Testis (tissue), 3 donors: ENCODE data around the gene PARS2. TPM values are rescaled to one million over a fixed set of nuclear protein-coding genes. Genes with fewer than 3 reads are reported as not detected.

ENCODE experiments used
- DNase-seq: peaks from one replicate; pipeline ENCODE4 v3.0.0-alpha.2; 2019
- H3K27ac ChIP-seq, 2 donors: fragments of 200-600 bp; sonication (generic); one replicate each; pipeline ENCODE4 v1.5.1; 2019
- H3K27me3 ChIP-seq: fragments of 200-600 bp; sonication (generic); one replicate; pipeline ENCODE4 v1.5.1; 2019
- H3K36me3 ChIP-seq: fragments of 200-600 bp; sonication (generic); one replicate; pipeline ENCODE4 v1.5.1; 2017; ENCODE audit warnings: low read depth; ENCODE audit errors: missing control alignments
- H3K4me1 ChIP-seq: fragments of 200-600 bp; sonication (generic); one replicate; pipeline ENCODE4 v1.5.1; 2019
- H3K4me3 ChIP-seq, 2 donors: fragments of 200-600 bp; sonication (generic); one replicate each; pipeline ENCODE4 v1.5.1; 2017 to 2019
- H3K9me3 ChIP-seq: fragments of 200-600 bp; sonication (generic); one replicate; pipeline ENCODE4 v1.5.1; 2017
- CTCF ChIP-seq, 3 experiments: fragments of 450-650 bp in 2 of 3; fragments of 200-600 bp in 1 of 3; sonication (generic) in 1 of 3; IDR thresholded peaks; one replicate each; pipeline ENCODE4 v1.5.1; 2016 to 2019; ENCODE audit warnings: antibody characterized with exemption in 3 of 3, mild to moderate bottlenecking in 2 of 3, moderate library complexity in 1 of 3
- POLR2A ChIP-seq: fragments of 450-650 bp; IDR thresholded peaks from one replicate; pipeline ENCODE4 v1.6.1; 2017; ENCODE audit warnings: antibody characterized with exemption, mild to moderate bottlenecking, moderate library complexity
- WGBS, 2 donors: methylation state at CpG; one replicate each; pipeline ENCODE4 v1.1.5; 2018; 5-methylcytosine and 5-hydroxymethylcytosine counted together
- intact Hi-C: fragments of 100-400 bp; cut with DNase I; formaldehyde crosslinking; loops from one replicate; pipeline ENCODE4 v1.15.1; 2023; ENCODE audit warnings: low total_unique reads
- polyA plus RNA-seq: library from polyadenylated mRNA; stranded (reverse); fragments of 350-450 nt; fragmentation: Illumina TruSeq; extraction: RNeasy Lipid Tissue Mini Kit (QIAGEN cat#74804); gene quantifications from one replicate; pipeline ENCODE4 v1.2.3, GENCODE V29; 2014; ENCODE audit warnings: low read depth, low replicate concordance; ENCODE audit not compliant: insufficient read depth
- total RNA-seq, 2 donors: library from RNA; depleted of rRNA; stranded (reverse); fragments of >200 nt; gene quantifications; one replicate each; pipeline ENCODE4 v1.2.3, GENCODE V29; 2016

Gene PARS2
- total and polyA plus RNA-seq, 3 donors from 2014 or later: 12.8 to 16.5 (median 13.9) TPM

GRCh38 chr1:54795841-54796468, 31.6 kb upstream of the PARS2 start:
- TF ChIP-seq POLR2A (no peak), CTCF (IDR thresholded peaks at IDR 0.05) (no peak)
- DNase-seq: no peak
- WGBS, 2 donors: 89 to 91% methylated on average over 17 to 18 of the region's 18 CpGs
- H3K27ac ChIP-seq: no peak overlapping the region
- no peaks in the 10 kb centered on the region for H3K27me3 ChIP-seq
- H3K4me3 ChIP-seq: no peak overlapping the region
- no peaks in the 10 kb centered on the region for H3K9me3 ChIP-seq
- no peaks in the 10 kb centered on the region for H3K36me3 ChIP-seq
- no peaks in the 10 kb centered on the region for H3K4me1 ChIP-seq
- intact Hi-C loops: no loop called here

- H3K9me3 ChIP-seq: no peaks in the 10 kb centered on the region
- H3K27ac ChIP-seq: no peak overlapping the region
- H3K4me3 ChIP-seq: no peak overlapping the region
- no peak for DNase-seq
- intact Hi-C loops: no loop called here
- WGBS, 2 donors: 73 to 79% methylated on average over 4 of the region's 4 CpGs
- H3K27me3 ChIP-seq: no peaks in the 10 kb centered on the region
- TF ChIP-seq CTCF (IDR thresholded peaks at IDR 0.05) (no peak), POLR2A (no peak)
- no peaks in the 10 kb centered on the region for H3K4me1 ChIP-seq
- H3K36me3 ChIP-seq: no peaks in the 10 kb centered on the region
Observed at GRCh38 chr1:54795356-54795665, 31.0 kb upstream of the PARS2 start.

- intact Hi-C loops: no loop called here
- TF ChIP-seq POLR2A (no peak), CTCF (IDR thresholded peaks at IDR 0.05) (no peak)
- Histone ChIP-seq H3K4me3 (no peak overlapping the region), H3K9me3 (no peaks in the 10 kb centered on the region), H3K4me1 (no peaks in the 10 kb centered on the region), H3K27me3 (no peaks in the 10 kb centered on the region), H3K36me3 (no peaks in the 10 kb centered on the region), H3K27ac (no peak overlapping the region)
- no peak for DNase-seq
- WGBS, 2 donors: 84 to 87% methylated on average over 4 of the region's 4 CpGs
Observed at GRCh38 chr1:54794451-54795355, 30.4 kb upstream of the PARS2 start.

- Histone ChIP-seq H3K4me1 (no peaks in the 10 kb centered on the region), H3K36me3 (no peaks in the 10 kb centered on the region), H3K27me3 (no peaks in the 10 kb centered on the region), H3K9me3 (no peaks in the 10 kb centered on the region), H3K4me3 (no peak overlapping the region), H3K27ac (no peak overlapping the region)
- no peak for TF ChIP-seq POLR2A
- TF ChIP-seq CTCF (IDR thresholded peaks at IDR 0.05): no peak
- DNase-seq: no peak
- intact Hi-C loops: no loop called here
- 49 to 55% methylated on average over 7 of the region's 7 CpGs for WGBS, 2 donors
Observed at GRCh38 chr1:54792686-54793282, 28.5 kb upstream of the PARS2 start.
